HEK293 (cell line): Measurements from ENCODE around the gene PRR29.

Experiments used
- CTCF ChIA-PET: fragments of 350-600 bp; formaldehyde crosslinking; extraction: SDS; loops from one replicate; lab custom pipeline; 2021; ENCODE audit warnings: antibody characterized with exemption; lab: Yijun Ruan, JAX
- POLR2A ChIA-PET: fragments of 300-600 bp; formaldehyde crosslinking; extraction: SDS; loops from one replicate; lab custom pipeline; 2020; ENCODE audit warnings: antibody characterized with exemption, inconsistent platforms; lab: Yijun Ruan, JAX
- H3K27ac ChIP-seq: fragments of 200-500 bp; sonication (Bioruptor generic); 2 replicates; pipeline ENCODE4 v1.5.1; 2014; ENCODE audit warnings: low read depth, low read length, control low read depth, inconsistent platforms; ENCODE audit errors: extremely low read depth
- H3K36me3 ChIP-seq, 2 experiments: fragments of 200-500 bp in 1 of 2; sonication (Bioruptor generic) in 1 of 2; 1 replicate in 1 of 2; 2 replicates in 1 of 2; pipeline ENCODE4 v1.5.1; 2014 to 2017; ENCODE audit warnings: inconsistent platforms in 2 of 2, low read length in 2 of 2; ENCODE audit not compliant: control insufficient read depth in 2 of 2, insufficient read depth in 1 of 2
- H3K4me1 ChIP-seq: fragments of 200-500 bp; sonication (Bioruptor generic); 2 replicates; pipeline ENCODE4 v1.5.1; 2014; ENCODE audit warnings: mild to moderate bottlenecking, low read length, inconsistent platforms; ENCODE audit not compliant: control insufficient read depth, insufficient read depth
- H3K4me3 ChIP-seq: 2 replicates; pipeline ENCODE4 v1.5.1; 2011; ENCODE audit warnings: low read depth, mild to moderate bottlenecking, control low read depth, low read length, moderate library complexity
- H3K9me3 ChIP-seq: fragments of 200-500 bp; sonication (Bioruptor generic); 2 replicates; pipeline ENCODE4 v1.5.1; 2014; ENCODE audit warnings: low read depth, low read length, inconsistent platforms; ENCODE audit not compliant: control insufficient read depth, insufficient read depth
- EGR2 ChIP-seq: fragments of 450-650 bp; formaldehyde crosslinking; IDR thresholded peaks from 2 replicates; pipeline ENCODE4 v1.5.1; 2016; ENCODE audit warnings: low read depth, missing biosample characterization, missing genetic modification characterization
- ELK4 ChIP-seq: IDR thresholded peaks from 2 replicates; pipeline ENCODE4 v1.6.1; 2011; ENCODE audit warnings: mild to moderate bottlenecking, low read depth, low read length, borderline replicate concordance
- GLIS1 ChIP-seq: fragments of 450-650 bp; formaldehyde crosslinking; IDR thresholded peaks from 2 replicates; pipeline ENCODE4 v1.5.1; 2016; ENCODE audit warnings: missing biosample characterization, missing genetic modification characterization
- KLF1 ChIP-seq: fragments of 450-650 bp; formaldehyde crosslinking; IDR thresholded peaks from 2 replicates; pipeline ENCODE4 v1.5.1; 2016; ENCODE audit warnings: missing biosample characterization, missing genetic modification characterization
- KLF9 ChIP-seq: fragments of 450-650 bp; formaldehyde crosslinking; IDR thresholded peaks from 2 replicates; pipeline ENCODE4 v1.5.1; 2016; ENCODE audit warnings: missing biosample characterization, missing genetic modification characterization, low read depth
- PATZ1 ChIP-seq: fragments of 450-650 bp; formaldehyde crosslinking; IDR thresholded peaks from 2 replicates; pipeline ENCODE4 v1.5.1; 2016; ENCODE audit warnings: missing biosample characterization, missing genetic modification characterization
- ZFHX2 ChIP-seq: fragments of 450-650 bp; formaldehyde crosslinking; conservative IDR thresholded peaks from 2 replicates; pipeline ENCODE4 v1.5.1; 2016; ENCODE audit warnings: missing biosample characterization, missing genetic modification characterization
- ZNF248 ChIP-seq: fragments of 450-650 bp; formaldehyde crosslinking; IDR thresholded peaks from 2 replicates; pipeline ENCODE4 v1.5.1; 2017; ENCODE audit warnings: missing biosample characterization, missing genetic modification characterization
- ZNF26 ChIP-seq: fragments of 450-650 bp; formaldehyde crosslinking; IDR thresholded peaks from 2 replicates; pipeline ENCODE4 v1.5.1; 2016; ENCODE audit warnings: missing biosample characterization, missing genetic modification characterization
- ZNF394 ChIP-seq: fragments of 450-650 bp; formaldehyde crosslinking; IDR thresholded peaks from 2 replicates; pipeline ENCODE4 v1.5.1; 2016; ENCODE audit warnings: missing biosample characterization, missing genetic modification characterization, mild to moderate bottlenecking, moderate library complexity, borderline replicate concordance
- ZNF530 ChIP-seq: fragments of 450-650 bp; formaldehyde crosslinking; IDR thresholded peaks from 2 replicates; pipeline ENCODE4 v1.5.1; 2016; ENCODE audit warnings: low read depth, missing biosample characterization, missing genetic modification characterization
- ZNF610 ChIP-seq: fragments of 450-650 bp; formaldehyde crosslinking; IDR thresholded peaks from 2 replicates; pipeline ENCODE4 v1.5.1; 2016; ENCODE audit warnings: missing biosample characterization, missing genetic modification characterization, borderline replicate concordance
- ZNF626 ChIP-seq: fragments of 450-650 bp; sonication (Bioruptor Pico); formaldehyde crosslinking; IDR thresholded peaks from 2 replicates; pipeline ENCODE4 v1.5.1; 2018; ENCODE audit warnings: missing biosample characterization, missing genetic modification characterization, inconsistent platforms
- ZNF654 ChIP-seq: fragments of 450-650 bp; formaldehyde crosslinking; IDR thresholded peaks from 2 replicates; pipeline ENCODE4 v1.5.1; 2016; ENCODE audit warnings: low read depth, missing biosample characterization, missing genetic modification characterization
- ZNF692 ChIP-seq: fragments of 450-650 bp; formaldehyde crosslinking; IDR thresholded peaks from 2 replicates; pipeline ENCODE4 v1.5.1; 2016; ENCODE audit warnings: missing biosample characterization, missing genetic modification characterization
- ZSCAN4 ChIP-seq: fragments of 450-650 bp; formaldehyde crosslinking; IDR thresholded peaks from 2 replicates; pipeline ENCODE4 v1.5.1; 2017; ENCODE audit warnings: missing biosample characterization, missing genetic modification characterization
- ZSCAN5A ChIP-seq: fragments of 450-650 bp; formaldehyde crosslinking; IDR thresholded peaks from 2 replicates; pipeline ENCODE4 v1.5.1; 2016; ENCODE audit warnings: missing biosample characterization, missing genetic modification characterization
- TF ChIP-seq, protein P1 (sequence below): fragments of 450-650 bp; formaldehyde crosslinking; IDR thresholded peaks from 2 replicates; pipeline ENCODE4 v1.5.1; 2017; ENCODE audit warnings: missing biosample characterization, missing genetic modification characterization
- TF ChIP-seq, protein P2 (sequence below): fragments of 450-650 bp; formaldehyde crosslinking; optimal IDR thresholded peaks from 2 replicates; pipeline ENCODE3; 2016; ENCODE audit warnings: missing biosample characterization, mild to moderate bottlenecking, missing genetic modification characterization

The PRR29 gene

DNA sequence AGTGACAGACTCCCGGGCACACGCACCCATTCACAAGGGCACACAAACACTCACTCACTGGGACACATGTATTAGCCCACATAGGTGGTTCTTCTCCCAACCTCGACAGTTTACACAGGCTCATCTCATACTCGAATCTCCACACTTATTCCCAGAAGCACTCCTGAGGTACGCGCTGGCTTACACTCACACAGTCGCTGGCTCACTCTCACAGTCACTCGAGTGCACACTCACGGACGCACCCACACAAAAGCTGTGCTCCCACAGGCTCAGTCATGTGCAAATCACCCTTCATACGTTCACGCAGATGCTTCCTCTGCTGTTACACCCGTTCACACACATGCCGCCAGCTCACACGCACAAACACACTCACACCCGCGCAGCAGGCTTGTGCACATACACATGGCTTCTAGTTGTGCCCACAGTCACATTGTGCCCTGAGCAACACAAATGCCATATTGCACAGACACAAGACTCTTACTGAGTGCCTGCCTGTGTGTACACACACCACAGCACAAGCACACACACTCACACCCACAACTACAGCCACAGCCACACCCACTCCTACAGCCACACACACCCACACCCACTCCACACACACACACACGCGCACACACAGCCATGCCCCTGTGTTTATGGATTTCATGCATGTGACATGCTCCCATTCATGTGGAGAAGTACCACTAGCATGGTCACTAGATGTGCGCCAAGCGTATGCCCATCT, 8.4 kb upstream of the PRR29 start:
- TF ChIP-seq ZFHX2 (tag by site-specific recombination), result peak; percentile 97
- no peak for TF ChIP-seq ZNF610 (tag by site-specific recombination)
- no peak for TF ChIP-seq ZNF26 (tag by site-specific recombination)
- TF ChIP-seq, protein P1, sequence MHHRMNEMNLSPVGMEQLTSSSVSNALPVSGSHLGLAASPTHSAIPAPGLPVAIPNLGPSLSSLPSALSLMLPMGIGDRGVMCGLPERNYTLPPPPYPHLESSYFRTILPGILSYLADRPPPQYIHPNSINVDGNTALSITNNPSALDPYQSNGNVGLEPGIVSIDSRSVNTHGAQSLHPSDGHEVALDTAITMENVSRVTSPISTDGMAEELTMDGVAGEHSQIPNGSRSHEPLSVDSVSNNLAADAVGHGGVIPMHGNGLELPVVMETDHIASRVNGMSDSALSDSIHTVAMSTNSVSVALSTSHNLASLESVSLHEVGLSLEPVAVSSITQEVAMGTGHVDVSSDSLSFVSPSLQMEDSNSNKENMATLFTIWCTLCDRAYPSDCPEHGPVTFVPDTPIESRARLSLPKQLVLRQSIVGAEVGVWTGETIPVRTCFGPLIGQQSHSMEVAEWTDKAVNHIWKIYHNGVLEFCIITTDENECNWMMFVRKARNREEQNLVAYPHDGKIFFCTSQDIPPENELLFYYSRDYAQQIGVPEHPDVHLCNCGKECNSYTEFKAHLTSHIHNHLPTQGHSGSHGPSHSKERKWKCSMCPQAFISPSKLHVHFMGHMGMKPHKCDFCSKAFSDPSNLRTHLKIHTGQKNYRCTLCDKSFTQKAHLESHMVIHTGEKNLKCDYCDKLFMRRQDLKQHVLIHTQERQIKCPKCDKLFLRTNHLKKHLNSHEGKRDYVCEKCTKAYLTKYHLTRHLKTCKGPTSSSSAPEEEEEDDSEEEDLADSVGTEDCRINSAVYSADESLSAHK (tag by site-specific recombination), result no peak
- TF ChIP-seq ZSCAN5A (tag by site-specific recombination), result no peak
- TF ChIP-seq ZSCAN4 (tag by site-specific recombination), result 0 out of 2 replicates have a peak, but pooled peaks have one; percentile 26
- 0 out of 2 replicates have a peak, but pooled peaks have one; percentile 17 for TF ChIP-seq KLF1 (tag by site-specific recombination)
- TF ChIP-seq, protein P2, sequence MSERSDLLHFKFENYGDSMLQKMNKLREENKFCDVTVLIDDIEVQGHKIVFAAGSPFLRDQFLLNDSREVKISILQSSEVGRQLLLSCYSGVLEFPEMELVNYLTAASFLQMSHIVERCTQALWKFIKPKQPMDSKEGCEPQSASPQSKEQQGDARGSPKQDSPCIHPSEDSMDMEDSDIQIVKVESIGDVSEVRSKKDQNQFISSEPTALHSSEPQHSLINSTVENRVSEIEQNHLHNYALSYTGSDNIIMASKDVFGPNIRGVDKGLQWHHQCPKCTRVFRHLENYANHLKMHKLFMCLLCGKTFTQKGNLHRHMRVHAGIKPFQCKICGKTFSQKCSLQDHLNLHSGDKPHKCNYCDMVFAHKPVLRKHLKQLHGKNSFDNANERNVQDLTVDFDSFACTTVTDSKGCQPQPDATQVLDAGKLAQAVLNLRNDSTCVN, result peak; percentile 11
- no peak for TF ChIP-seq ZNF530
- TF ChIP-seq EGR2 (tag by site-specific recombination), result peak; percentile 94
- no peak for TF ChIP-seq ZNF692 (tag by site-specific recombination)
- TF ChIP-seq KLF9, result peak; percentile 94
- TF ChIP-seq ZNF394, result no peak
- Histone ChIP-seq H3K27ac (no peak overlapping the region), H3K4me3 (no peak overlapping the region), H3K4me1 (no peaks in the 10 kb centered on the region), H3K36me3 (no peaks in the 10 kb centered on the region), H3K9me3 (no peaks in the 10 kb centered on the region)
- CTCF ChIA-PET, result interaction anchor here (0.6 to 2.0 kb wide), 7 partner anchors 10 to 429 kb away, joined by 3 to 9 read pairs (median 3); partner anchors contain the start of gene GH1
- POLR2A ChIA-PET, result no interaction called here

DNA sequence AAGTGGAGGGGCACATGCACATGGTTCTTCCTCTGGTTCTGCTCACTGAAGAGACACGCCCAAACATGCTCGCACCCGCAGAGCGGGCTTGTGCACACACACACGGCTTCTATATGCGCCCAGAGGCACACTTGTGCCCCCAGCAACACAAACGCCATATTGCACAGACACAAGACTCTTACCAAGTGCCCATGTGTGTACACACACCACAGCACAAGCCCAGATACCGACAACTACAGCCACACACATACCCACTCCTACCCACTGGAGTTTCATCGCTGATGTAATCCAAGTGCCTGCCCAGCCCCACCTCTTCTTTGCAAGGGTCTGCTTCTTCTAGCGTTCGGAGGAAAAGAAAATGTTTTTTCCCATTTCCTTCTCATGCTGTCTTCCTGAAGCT, 6.5 kb upstream of the PRR29 start:
- CTCF ChIA-PET, result interaction anchor here (0.9 to 1.3 kb wide), 3 partner anchors 34 to 142 kb away, joined by 3 to 6 read pairs (median 4); no protein-coding TSS in a partner anchor
- H3K9me3 ChIP-seq, result no peaks in the 10 kb centered on the region
- no peaks in the 10 kb centered on the region for H3K4me1 ChIP-seq
- H3K36me3 ChIP-seq, result no peaks in the 10 kb centered on the region
- no peak overlapping the region for H3K4me3 ChIP-seq
- POLR2A ChIA-PET, result no interaction called here
- H3K27ac ChIP-seq, result no peak overlapping the region
- TF ChIP-seq ZNF626 (tag by site-specific recombination) (no peak), GLIS1 (tag by site-specific recombination) (no peak), ZNF248 (tag by site-specific recombination) (no peak), PATZ1 (tag by site-specific recombination) (no peak), ELK4 (no peak), ZNF610 (tag by site-specific recombination) (no peak), ZNF654 (tag by site-specific recombination) (no peak)
